NCI-H2196 treated with DMSO at 0.1 percent for 48 hours (cell line): ENCODE measurements around the gene SEPTIN1.

Experiments used
- DNase-seq: peaks from one replicate; lab custom pipeline; 2025; ENCODE audit not compliant: unreplicated experiment; lab: John Stamatoyannopoulos, UW

Gene SEPTIN1

DNA sequence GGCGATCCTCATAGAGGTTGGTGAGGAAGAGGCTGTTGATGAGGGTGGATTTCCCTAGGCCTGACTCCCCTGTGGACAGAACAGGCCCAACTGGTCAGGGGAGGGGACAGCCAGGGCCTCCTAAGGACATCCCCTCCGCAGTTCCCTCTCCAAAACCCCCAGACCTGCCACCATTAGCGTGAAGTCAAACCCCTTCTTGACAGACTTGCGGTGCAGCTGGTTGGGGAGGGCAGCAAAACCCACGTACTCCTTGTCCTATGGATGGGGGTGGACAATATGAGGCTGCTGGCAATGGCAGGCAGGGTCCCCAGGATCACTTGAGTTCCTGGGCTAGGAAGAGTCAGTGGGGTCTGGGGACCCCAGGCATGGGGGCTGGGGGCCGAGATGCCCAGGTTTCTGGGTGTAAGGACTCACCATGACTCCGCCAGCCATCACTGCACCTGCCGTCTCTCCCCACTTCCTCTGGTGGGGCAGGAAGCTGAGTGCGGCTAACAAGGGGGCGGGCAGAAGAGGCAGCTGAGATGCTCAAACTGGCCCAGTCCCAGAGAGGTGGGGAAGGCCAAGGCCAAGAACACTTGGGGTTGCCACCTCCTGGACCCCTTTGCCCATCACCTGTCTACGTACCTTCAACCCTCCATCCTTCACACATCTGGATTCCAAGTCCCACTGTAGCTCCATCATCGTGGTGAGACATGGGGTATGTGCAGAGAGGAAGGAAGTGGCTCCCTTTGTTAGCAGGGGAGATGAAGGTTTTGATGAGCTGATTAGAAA is at the start of gene SEPTIN1:
SEPTIN1 (minus strand) TSS at position 451 of the 771 bp plus-strand sequence; CDS start at position 432, 19 bp downstream.
- DNase-seq, result no peak

- no peak for DNase-seq
Observed at GRCh38 chr16:30430428-30430970, 48.1 kb upstream of the SEPTIN1 start.

GRCh38 chr16:30429678-30430427 is 47.5 kb upstream of the SEPTIN1 start, which contains the start of gene DCTPP1:
Gene DCTPP1, minus strand, starts transcription at chr16:30430030. Its CDS starts 50 bp downstream, at chr16:30429980.
- peak; percentile 98 for DNase-seq

DNA sequence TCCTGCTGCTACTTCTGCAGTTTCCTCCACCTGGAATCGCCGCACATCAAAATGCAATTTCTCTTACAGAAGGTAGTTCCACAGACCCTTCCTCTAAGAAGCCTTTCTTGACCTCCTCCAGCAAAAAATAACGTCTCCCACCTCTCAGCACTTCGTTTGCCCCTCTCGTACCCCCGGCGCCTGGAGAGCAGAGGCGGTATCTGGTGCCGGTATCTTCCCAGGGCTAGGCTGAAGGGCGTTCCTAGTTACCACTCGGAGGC is 47.0 kb upstream of the SEPTIN1 start:
- DNase-seq, result no peak

GRCh38 chr16:30428055-30428454 is 45.7 kb upstream of the SEPTIN1 start:
- DNase-seq, result no peak

- no peak for DNase-seq
Observed at GRCh38 chr16:30421010-30421409, 38.6 kb upstream of the SEPTIN1 start.

DNA sequence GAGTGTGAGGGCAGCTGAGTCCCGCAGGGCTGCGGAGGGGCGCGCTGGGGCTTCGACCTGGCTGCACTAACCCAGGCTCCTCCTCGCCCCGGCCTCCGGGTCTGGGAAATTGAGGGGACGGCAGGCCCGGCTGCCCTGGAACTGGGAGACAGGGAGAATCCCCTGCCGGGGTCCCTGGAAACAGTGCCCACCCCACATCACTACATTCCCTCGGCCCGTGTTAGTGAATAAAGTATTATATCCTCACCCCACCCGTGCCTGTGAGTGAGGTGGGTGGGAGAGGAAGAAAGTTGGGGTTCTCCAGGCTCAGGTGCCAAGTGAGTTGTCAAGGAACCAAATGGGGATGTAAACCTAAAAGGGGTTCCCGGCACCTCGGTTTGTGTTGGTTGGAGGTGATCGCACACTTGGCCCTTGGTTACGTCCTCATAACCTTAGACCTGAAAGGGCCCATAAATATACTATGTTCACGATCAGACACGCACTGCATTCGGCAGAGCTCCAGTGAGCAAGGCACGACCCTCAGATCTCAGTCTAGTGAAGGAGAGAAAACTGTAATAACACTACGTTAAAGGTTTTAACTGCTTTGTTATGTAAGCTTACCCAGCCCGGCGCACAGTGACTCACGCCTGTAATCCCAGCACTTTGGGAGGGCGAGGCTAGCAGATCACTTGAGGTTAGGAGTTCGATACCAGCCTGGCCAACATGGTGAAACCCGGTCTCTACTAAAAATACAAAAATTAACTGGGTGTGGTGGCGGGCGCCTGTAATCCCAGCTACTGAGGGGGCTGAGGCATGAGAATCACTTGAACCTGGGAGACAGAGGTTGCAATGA is 36.2 kb upstream of the SEPTIN1 start:
- no peak for DNase-seq

- DNase-seq, result peak; percentile 92
Observed at GRCh38 chr16:30417529-30418349, 35.4 kb upstream of the SEPTIN1 start.

DNA sequence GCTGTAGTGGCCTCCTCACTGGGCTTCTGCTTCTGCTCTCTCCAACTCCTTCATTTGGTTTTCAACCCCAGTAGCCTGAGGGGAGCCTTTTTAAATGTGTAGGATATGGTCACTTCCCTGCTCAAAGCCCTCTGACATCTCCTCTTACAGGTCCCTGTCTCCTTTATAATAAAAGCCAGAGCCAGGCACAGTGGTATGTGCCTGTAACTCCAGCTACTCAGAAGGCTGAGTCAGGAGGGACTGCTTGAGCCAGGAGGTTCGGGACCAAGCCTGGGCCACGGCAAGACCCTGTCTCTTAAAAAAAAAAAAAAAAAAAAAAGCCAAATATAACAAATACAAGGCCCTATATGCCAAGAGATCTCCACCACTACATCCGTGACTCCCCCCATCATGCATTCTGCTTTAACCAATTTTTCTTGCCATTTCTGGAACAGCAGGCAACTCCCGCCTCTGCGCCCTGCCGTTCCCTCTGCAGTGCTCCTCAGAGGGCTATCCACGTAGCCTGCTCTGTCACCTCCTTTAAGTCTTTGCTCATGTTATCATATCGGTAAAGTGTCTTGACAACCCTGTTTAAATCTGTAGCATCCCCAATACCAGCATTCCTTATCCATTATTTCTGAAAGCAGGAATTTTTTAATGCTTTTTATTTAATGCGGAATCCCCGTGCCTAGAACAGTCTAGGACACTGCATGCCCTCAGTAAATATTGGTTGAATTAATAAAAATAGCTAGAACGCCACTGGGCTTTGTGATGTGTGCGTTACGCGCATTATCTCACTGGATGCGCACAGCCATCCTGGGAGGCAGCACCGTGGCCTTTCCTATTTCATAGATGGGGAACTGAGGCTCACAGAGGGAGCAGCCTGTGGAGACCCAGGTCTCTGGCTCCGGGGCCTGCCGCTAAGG is 34.5 kb upstream of the SEPTIN1 start:
- no peak for DNase-seq

DNA sequence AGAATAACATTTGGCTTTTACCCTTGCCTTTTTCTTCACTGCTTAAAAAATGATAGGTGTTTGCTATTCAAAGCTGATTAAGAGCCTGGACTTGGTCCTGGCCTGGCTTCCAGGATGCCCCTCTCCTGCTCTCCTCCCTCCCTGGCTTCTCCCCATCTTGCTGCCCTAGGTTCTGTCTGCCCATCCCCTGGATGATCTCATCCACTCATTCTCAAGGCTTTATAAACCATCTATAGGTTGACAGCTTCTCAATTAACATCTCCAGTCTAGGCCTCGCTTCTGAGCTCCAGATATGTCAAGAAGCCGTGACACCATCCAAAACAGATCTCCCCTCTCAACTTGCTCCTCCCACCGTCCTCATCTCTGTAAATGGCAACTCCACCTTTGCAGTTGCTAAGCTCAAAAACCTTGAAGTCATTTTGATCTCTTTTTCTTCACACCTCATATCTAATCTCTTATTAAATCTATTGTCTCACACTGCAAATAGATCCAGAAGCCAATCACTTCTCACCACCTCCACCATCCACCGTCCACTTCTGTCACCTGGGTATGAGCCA is 33.8 kb upstream of the SEPTIN1 start:
- DNase-seq, result no peak

- no peak for DNase-seq
Observed at GRCh38 chr16:30414159-30414558, 31.8 kb upstream of the SEPTIN1 start.

DNA sequence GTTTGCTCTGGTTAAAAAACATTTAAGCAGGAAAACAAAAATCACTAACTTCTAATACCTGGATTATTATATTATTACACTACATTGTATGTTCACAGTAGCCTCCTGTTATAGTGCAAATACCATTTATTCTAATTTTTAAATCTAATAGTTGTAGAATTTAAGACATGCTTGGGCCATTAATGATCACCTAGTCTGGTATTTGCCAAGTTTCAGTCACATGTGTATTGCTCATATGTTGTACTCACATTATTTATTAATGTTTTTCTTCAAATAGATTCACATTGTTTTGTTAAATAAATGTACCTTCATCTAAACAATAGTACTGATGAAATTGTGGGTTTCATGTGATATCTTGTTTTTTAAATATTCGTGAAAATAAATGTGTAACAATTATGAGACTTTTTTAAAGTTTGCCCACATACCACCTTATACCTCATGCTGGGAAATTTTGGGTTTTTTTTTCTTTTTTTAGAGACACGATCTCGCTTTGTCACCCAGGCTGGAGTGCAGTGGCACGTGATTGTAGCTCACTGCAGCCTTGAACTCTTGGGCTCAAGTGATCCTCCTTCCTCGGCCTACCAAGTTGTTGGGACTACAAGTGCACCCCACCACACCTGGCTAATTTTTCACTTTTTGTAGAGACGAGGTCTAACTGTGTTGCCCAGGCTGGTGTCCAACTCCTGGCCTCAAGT is 30.9 kb upstream of the SEPTIN1 start:
- no peak for DNase-seq

DNA sequence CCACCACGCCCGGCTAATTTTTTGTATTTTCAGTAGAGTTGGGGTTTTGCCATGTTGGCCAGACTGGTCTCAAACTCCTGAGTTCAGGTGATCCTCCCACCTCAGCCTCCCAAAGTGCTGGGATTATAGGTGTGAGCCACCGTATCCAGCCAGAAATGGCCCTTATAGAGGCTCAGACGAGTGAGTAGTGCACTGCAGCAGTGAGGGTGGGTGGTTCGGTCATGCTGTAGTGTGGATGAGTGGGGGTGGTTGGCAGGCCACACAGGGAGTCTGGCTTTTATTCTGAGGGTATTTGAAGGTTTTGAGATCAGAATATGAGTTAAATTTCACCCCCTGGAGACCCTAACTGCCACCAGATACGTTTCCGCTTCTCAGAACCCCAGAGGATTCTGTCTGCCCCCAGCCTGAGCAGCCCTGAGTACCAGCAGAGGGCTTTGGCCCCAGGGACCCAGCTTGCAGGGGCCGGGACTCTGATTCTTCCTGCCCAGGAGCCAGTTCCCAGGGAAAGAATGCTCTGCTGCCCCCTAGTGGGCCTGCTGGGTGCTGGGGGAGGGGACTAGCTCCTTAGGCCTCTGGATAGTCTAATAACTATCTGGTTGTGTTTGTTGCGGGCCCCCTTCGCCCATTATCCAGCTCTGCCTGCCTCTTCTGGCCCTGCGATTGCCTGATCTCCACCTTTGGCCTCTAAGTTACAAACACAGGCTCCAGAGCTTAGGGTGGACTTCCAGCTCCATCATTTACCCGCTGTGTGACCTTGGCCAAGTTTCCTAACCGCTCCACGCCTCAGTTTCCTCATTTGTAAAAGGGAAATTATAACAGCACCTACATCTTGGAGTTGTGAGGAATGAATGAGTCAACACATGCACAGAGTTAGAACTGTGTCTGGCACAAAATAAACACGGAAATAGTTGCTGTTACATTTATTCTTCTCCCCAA is 27.0 kb upstream of the SEPTIN1 start:
- DNase-seq, result peak; percentile 76

GRCh38 chr16:30407804-30408534 is 25.6 kb upstream of the SEPTIN1 start:
- no peak for DNase-seq

DNA sequence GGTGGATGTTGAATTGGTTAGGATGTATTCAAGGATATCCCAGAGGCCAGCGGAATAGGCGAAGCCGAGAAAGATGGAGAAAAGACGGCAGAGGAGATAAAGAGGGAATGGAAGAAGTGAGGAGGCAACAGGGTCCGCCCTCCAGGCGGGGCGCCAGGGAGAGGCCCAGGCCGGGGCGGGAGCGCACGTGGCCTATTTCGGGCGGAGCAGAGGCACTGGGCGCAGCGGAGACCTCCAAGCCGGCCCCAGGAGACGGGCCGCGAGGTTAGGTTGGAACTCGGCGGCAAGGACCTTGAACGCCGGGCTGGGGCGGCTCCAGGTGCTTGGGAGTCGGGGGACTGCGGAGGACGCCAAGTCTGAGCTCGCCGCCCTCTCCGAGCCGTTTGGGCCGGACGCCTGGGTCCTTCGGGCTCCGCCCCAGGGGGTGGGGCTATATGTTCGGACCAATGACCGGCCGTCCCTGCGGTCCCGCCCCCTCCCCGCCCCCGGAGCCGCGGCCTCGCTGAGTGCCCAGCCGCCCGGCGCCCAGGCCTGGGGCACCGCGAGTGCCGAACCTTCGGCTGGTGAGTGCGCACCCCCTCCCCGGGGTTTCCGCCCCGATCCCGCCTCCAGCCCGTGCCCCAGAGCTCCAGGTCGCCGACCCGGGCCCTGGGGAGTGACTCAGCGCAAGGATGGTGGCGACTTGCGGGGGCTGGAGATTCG is 24.9 kb upstream of the SEPTIN1 start, which contains the start of gene ZNF771:
ZNF771 (plus strand) TSS at position 505 of the 702 bp plus-strand sequence. CDS start 448 bp downstream, outside the sequence.
- peak; percentile 82 for DNase-seq

DNA sequence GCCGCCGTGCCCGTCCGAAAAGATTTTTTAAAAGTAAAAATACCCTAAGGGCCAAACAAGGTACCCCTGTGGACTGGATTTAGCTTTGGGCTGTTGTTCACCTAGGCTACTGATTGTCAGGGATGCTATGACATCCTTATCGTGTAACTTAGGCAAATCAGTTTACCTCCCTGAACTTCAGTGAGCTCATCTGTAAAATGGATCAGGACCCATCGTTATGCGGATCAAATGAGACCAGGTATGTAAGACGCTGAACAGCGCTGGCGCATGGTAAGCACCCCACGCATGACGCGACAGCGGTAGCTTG is 24.4 kb upstream of the SEPTIN1 start:
- DNase-seq, result no peak
